ENCODE results near the gene OLFML3.

OLFML3 gene

DNA sequence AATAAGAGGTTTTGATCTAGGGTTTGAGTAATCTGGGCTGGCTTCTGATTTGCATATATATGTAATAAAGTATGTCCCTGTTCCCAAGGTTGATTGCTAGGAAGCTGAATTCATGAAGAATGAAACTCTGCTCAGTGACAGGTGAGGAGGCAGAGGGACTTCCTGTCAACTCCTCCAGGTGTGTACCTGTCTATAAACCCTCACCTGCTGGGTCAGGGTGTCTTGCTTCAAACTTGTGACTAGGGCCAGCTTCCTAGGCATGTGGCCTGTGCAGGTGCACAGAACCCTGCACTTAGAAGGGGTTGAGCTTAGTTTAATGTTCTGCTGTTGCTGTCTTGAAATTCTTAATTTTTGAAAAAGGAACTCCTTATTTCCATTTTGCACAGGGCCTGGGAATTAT is 21.1 kb downstream of the OLFML3 start:
- Histone ChIP-seq H3K27ac (replicated peaks) (no peak overlapping the region), H3K27me3 (ENCODE audit: insufficient read depth, poor library complexity, severe bottlenecking) (no peaks in the 10 kb centered on the region), H3K4me3 (replicated peaks; ENCODE audit: insufficient read depth, low read length) (no peak overlapping the region)
- DNase-seq (ENCODE audit: low read depth in 1 of 2, low spot score in 1 of 2): no peak
- TF ChIP-seq, protein P1, sequence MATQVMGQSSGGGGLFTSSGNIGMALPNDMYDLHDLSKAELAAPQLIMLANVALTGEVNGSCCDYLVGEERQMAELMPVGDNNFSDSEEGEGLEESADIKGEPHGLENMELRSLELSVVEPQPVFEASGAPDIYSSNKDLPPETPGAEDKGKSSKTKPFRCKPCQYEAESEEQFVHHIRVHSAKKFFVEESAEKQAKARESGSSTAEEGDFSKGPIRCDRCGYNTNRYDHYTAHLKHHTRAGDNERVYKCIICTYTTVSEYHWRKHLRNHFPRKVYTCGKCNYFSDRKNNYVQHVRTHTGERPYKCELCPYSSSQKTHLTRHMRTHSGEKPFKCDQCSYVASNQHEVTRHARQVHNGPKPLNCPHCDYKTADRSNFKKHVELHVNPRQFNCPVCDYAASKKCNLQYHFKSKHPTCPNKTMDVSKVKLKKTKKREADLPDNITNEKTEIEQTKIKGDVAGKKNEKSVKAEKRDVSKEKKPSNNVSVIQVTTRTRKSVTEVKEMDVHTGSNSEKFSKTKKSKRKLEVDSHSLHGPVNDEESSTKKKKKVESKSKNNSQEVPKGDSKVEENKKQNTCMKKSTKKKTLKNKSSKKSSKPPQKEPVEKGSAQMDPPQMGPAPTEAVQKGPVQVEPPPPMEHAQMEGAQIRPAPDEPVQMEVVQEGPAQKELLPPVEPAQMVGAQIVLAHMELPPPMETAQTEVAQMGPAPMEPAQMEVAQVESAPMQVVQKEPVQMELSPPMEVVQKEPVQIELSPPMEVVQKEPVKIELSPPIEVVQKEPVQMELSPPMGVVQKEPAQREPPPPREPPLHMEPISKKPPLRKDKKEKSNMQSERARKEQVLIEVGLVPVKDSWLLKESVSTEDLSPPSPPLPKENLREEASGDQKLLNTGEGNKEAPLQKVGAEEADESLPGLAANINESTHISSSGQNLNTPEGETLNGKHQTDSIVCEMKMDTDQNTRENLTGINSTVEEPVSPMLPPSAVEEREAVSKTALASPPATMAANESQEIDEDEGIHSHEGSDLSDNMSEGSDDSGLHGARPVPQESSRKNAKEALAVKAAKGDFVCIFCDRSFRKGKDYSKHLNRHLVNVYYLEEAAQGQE (IDR thresholded peaks at IDR 0.05; ENCODE audit: insufficient replicate concordance, low read depth): no peak
- TF ChIP-seq, protein P2, sequence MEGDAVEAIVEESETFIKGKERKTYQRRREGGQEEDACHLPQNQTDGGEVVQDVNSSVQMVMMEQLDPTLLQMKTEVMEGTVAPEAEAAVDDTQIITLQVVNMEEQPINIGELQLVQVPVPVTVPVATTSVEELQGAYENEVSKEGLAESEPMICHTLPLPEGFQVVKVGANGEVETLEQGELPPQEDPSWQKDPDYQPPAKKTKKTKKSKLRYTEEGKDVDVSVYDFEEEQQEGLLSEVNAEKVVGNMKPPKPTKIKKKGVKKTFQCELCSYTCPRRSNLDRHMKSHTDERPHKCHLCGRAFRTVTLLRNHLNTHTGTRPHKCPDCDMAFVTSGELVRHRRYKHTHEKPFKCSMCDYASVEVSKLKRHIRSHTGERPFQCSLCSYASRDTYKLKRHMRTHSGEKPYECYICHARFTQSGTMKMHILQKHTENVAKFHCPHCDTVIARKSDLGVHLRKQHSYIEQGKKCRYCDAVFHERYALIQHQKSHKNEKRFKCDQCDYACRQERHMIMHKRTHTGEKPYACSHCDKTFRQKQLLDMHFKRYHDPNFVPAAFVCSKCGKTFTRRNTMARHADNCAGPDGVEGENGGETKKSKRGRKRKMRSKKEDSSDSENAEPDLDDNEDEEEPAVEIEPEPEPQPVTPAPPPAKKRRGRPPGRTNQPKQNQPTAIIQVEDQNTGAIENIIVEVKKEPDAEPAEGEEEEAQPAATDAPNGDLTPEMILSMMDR (IDR thresholded peaks at IDR 0.05; ENCODE audit: insufficient read depth, low read length): no peak
- TF ChIP-seq POLR2AphosphoS5 (IDR thresholded peaks at IDR 0.05; ENCODE audit: low read depth) (no peak), GABPA (IDR thresholded peaks at IDR 0.05; ENCODE audit: low read depth) (no peak), SPI1 (IDR thresholded peaks at IDR 0.05; ENCODE audit: borderline replicate concordance, low read depth) (no peak)

DNA sequence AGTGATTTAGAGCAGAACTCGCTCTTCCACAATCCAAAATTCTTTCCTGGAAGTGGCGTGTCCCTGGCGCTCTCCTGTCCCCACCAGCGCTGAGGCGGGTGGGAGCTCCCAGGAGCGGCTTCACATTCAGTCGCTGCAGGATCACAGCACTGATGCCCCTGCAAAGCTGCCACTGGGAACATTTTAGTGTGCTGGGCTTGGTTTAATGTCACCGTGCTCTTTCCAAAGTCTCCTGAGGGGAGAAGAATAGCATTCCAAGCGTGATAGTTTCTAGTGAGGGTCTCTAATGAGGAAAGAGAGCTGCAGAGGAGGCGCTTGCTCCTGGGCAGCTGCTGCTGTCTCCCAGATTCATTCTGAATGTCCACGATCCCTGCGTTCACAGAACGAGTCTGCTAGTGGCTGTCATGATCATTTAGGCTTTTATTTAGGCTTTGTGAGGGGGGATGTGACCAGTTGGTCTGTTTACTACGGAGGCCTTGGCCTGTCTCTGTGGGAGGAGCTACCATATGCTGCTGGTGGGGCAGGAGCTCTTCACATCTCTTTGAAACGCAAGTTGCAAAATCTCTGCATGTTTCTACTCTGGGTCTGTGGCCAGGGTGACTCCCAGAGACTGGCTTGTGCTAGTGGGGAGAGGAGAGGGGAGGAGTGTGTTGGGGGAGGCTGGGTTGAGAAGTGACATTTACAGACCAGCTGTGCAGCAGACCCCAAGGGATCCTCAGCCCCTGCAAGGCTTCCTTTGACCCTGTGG is 23.4 kb downstream of the OLFML3 start:
- no peaks in the 10 kb centered on the region for H3K27me3 ChIP-seq (ENCODE audit: insufficient read depth, poor library complexity, severe bottlenecking)
- H3K27ac ChIP-seq (replicated peaks): no peak overlapping the region
- TF ChIP-seq GABPA (IDR thresholded peaks at IDR 0.05; ENCODE audit: low read depth): no peak
- TF ChIP-seq SPI1 (IDR thresholded peaks at IDR 0.05; ENCODE audit: borderline replicate concordance, low read depth): no peak
- TF ChIP-seq POLR2AphosphoS5 (IDR thresholded peaks at IDR 0.05; ENCODE audit: low read depth): no peak
- TF ChIP-seq, protein P2 (IDR thresholded peaks at IDR 0.05; ENCODE audit: insufficient read depth, low read length): no peak
- TF ChIP-seq, protein P1 (IDR thresholded peaks at IDR 0.05; ENCODE audit: insufficient replicate concordance, low read depth): no peak
- no peak overlapping the region for H3K4me3 ChIP-seq (replicated peaks; ENCODE audit: insufficient read depth, low read length)
- no peak for DNase-seq (ENCODE audit: low read depth in 1 of 2, low spot score in 1 of 2)

DNA sequence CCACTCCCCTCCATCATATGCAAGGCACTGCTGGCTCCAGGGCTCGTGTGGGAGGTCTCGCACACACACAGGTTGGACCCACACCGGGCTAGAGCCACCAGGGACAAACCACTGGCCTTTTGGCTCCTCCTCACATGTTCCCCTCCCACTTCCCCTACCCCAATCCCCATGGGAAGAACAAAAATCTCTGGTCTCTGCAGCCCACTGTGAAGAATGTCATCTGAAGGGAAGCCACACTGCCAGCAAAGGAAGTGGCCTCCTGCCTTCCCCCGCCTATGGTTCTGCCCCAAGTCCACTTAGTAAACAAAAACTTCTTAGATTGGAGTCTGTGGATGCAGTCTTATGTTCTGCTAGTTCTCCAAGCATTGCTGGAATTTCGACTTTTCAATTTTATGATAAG is 24.2 kb downstream of the OLFML3 start:
- H3K4me3 ChIP-seq (replicated peaks; ENCODE audit: insufficient read depth, low read length): no peak overlapping the region
- no peak for DNase-seq (ENCODE audit: low read depth in 1 of 2, low spot score in 1 of 2)
- TF ChIP-seq POLR2AphosphoS5 (IDR thresholded peaks at IDR 0.05; ENCODE audit: low read depth) (no peak), SPI1 (IDR thresholded peaks at IDR 0.05; ENCODE audit: borderline replicate concordance, low read depth) (no peak), GABPA (IDR thresholded peaks at IDR 0.05; ENCODE audit: low read depth) (no peak)
- TF ChIP-seq, protein P1 (IDR thresholded peaks at IDR 0.05; ENCODE audit: insufficient replicate concordance, low read depth): no peak
- TF ChIP-seq, protein P2 (IDR thresholded peaks at IDR 0.05; ENCODE audit: insufficient read depth, low read length): no peak
- no peak overlapping the region for H3K27ac ChIP-seq (replicated peaks)
- no peaks in the 10 kb centered on the region for H3K27me3 ChIP-seq (ENCODE audit: insufficient read depth, poor library complexity, severe bottlenecking)

Measured in HL-60 (cell line).